ENCODE data around the gene GRB2.

GRCh38 chr17:75388476-75389030, 16.9 kb downstream of the GRB2 start:
- TF ChIP-seq, protein P1, sequence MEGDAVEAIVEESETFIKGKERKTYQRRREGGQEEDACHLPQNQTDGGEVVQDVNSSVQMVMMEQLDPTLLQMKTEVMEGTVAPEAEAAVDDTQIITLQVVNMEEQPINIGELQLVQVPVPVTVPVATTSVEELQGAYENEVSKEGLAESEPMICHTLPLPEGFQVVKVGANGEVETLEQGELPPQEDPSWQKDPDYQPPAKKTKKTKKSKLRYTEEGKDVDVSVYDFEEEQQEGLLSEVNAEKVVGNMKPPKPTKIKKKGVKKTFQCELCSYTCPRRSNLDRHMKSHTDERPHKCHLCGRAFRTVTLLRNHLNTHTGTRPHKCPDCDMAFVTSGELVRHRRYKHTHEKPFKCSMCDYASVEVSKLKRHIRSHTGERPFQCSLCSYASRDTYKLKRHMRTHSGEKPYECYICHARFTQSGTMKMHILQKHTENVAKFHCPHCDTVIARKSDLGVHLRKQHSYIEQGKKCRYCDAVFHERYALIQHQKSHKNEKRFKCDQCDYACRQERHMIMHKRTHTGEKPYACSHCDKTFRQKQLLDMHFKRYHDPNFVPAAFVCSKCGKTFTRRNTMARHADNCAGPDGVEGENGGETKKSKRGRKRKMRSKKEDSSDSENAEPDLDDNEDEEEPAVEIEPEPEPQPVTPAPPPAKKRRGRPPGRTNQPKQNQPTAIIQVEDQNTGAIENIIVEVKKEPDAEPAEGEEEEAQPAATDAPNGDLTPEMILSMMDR (conservative IDR thresholded peaks at IDR 0.05; ENCODE audit: low read length): no peak
- TF ChIP-seq EZH2phosphoT487 (IDR thresholded peaks at IDR 0.05; ENCODE audit: borderline replicate concordance, low read depth, low read length): no peak

All from OCI-LY7 (cell line).